Thyroid gland (tissue), 4 donors: Measurements from ENCODE around the gene MRPL4. TPM values are rescaled to one million over a fixed set of nuclear protein-coding genes. Genes with fewer than 3 reads are reported as not detected.

Source experiments
- DNase-seq, 2 donors: peaks; one replicate each; pipeline ENCODE4 v3.0.0-alpha.2; 2019
- H3K27ac ChIP-seq, 3 donors: fragments of 200-600 bp; sonication (generic); 1 replicate in 2 of 3; 2 replicates in 1 of 3; pipeline ENCODE4 v1.5.1; 2016 to 2019; ENCODE audit warnings: mild to moderate bottlenecking in 1 of 3, moderate library complexity in 1 of 3
- H3K27me3 ChIP-seq: fragments of 200-600 bp; sonication (generic); one replicate; pipeline ENCODE4 v1.5.1; 2019
- H3K36me3 ChIP-seq, 2 donors: fragments of 200-600 bp; sonication (generic); one replicate each; pipeline ENCODE4 v1.5.1; 2016 to 2019
- H3K4me1 ChIP-seq, 2 donors: fragments of 200-600 bp; sonication (generic); one replicate each; pipeline ENCODE4 v1.5.1; 2017 to 2019
- H3K4me3 ChIP-seq, 3 donors: fragments of 200-600 bp; sonication (generic); replicated peaks in 1 of 3; 1 replicate in 2 of 3; 2 replicates in 1 of 3; pipeline ENCODE4 v1.5.1; 2016; ENCODE audit warnings: mild to moderate bottlenecking in 1 of 3
- H3K9me3 ChIP-seq: fragments of 200-600 bp; sonication (generic); one replicate; pipeline ENCODE4 v1.5.1; 2017
- CTCF ChIP-seq, 6 experiments: fragments of 200-600 bp in 3 of 6; fragments of 450-650 bp in 3 of 6; sonication (generic) in 3 of 6; IDR thresholded peaks; one replicate each; pipeline ENCODE4 v1.5.1; 2016 to 2019; ENCODE audit warnings: antibody characterized with exemption in 6 of 6, mild to moderate bottlenecking in 2 of 6, inconsistent platforms in 1 of 6, moderate library complexity in 1 of 6
- POLR2A ChIP-seq, 2 donors: fragments of 450-650 bp; IDR thresholded peaks; one replicate each; pipeline ENCODE4 v1.6.1; 2017; ENCODE audit warnings: antibody characterized with exemption in 2 of 2, mild to moderate bottlenecking in 2 of 2, moderate library complexity in 1 of 2
- WGBS, 2 donors: methylation state at CpG; one replicate each; pipeline ENCODE4 v1.1.5; 2017; 5-methylcytosine and 5-hydroxymethylcytosine counted together
- intact Hi-C: fragments of 100-400 bp; cut with DNase I; formaldehyde crosslinking; loops from one replicate; pipeline ENCODE4 v1.15.1; 2023
- total RNA-seq, 4 donors: library from RNA; depleted of rRNA; stranded (reverse); fragments of >200 nt; gene quantifications; one replicate each; pipeline ENCODE4 v1.2.3, GENCODE V29; 2016

MRPL4 gene
- total RNA-seq, 4 donors from 2014 or later = 36.1 to 81.7 (median 54.9) TPM

DNA sequence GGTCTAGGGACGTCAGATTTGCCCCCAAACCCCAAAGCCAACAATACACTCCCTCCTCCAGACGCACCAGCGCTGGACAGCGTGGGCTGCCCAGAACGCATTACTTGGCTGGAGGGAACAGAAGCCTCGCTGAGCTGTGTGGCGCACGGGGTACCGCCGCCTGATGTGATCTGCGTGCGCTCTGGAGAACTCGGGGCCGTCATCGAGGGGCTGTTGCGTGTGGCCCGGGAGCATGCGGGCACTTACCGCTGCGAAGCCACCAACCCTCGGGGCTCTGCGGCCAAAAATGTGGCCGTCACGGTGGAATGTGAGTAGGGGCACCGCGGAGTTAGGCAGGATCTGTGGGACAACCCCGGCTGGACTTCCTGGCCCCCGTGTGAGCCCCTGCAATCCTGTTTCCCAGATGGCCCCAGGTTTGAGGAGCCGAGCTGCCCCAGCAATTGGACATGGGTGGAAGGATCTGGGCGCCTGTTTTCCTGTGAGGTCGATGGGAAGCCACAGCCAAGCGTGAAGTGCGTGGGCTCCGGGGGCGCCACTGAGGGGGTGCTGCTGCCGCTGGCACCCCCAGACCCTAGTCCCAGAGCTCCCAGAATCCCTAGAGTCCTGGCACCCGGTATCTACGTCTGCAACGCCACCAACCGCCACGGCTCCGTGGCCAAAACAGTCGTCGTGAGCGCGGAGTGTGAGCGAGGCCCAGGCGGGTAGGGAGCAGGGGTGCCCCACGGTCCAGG lies 41.8 kb downstream of the MRPL4 start:
- Histone ChIP-seq H3K27me3 (peaks cover 45% of the 10 kb centered on the region), H3K4me1 (peaks cover 29 to 69% of the 10 kb centered on the region in 2 donors), H3K36me3 (no peaks in the 10 kb centered on the region), H3K27ac (no peak overlapping the region), H3K9me3 (no peaks in the 10 kb centered on the region), H3K4me3 (no peak overlapping the region)
- no peak for DNase-seq
- TF ChIP-seq CTCF (IDR thresholded peaks at IDR 0.05) = no peak
- no peak for TF ChIP-seq POLR2A (IDR thresholded peaks at IDR 0.05)
- intact Hi-C loops = no loop called here
- 15 to 32% methylated on average over 15 to 17 of the region's 49 CpGs for WGBS, 2 donors

DNA sequence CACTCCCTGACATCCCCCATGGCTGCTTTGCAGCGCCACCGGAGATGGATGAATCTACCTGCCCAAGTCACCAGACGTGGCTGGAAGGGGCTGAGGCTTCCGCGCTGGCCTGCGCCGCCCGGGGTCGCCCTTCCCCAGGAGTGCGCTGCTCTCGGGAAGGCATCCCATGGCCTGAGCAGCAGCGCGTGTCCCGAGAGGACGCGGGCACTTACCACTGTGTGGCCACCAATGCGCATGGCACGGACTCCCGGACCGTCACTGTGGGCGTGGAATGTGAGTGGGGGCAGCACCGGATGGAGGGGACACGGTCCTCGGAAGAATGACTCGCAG lies 42.3 kb downstream of the MRPL4 start:
- Histone ChIP-seq H3K27ac (no peak overlapping the region), H3K9me3 (no peaks in the 10 kb centered on the region), H3K4me3 (no peak overlapping the region), H3K4me1 (peaks cover 25 to 64% of the 10 kb centered on the region in 2 donors), H3K36me3 (no peaks in the 10 kb centered on the region), H3K27me3 (peaks cover 40% of the 10 kb centered on the region)
- 9 to 33% methylated on average over 5 to 11 of the region's 25 CpGs for WGBS, 2 donors
- TF ChIP-seq CTCF (IDR thresholded peaks at IDR 0.05) (peak in 1 of 6 experiments; percentile 4), POLR2A (IDR thresholded peaks at IDR 0.05) (no peak)
- peak; percentile 60 to 70 for DNase-seq
- intact Hi-C loops = no loop called here

- TF ChIP-seq POLR2A (IDR thresholded peaks at IDR 0.05) (peak in 1 of 2 donors; percentile 6), CTCF (IDR thresholded peaks at IDR 0.05) (peak in 1 of 6 experiments; percentile 11)
- 1 to 7% methylated on average over 13 to 16 of the region's 48 CpGs for WGBS, 2 donors
- Histone ChIP-seq H3K4me3 (peak overlapping the region in 1 of 3 donors; percentile 27), H3K9me3 (no peaks in the 10 kb centered on the region), H3K27ac (no peak overlapping the region), H3K36me3 (no peaks in the 10 kb centered on the region), H3K27me3 (peaks cover 33% of the 10 kb centered on the region), H3K4me1 (peaks cover 17 to 54% of the 10 kb centered on the region in 2 donors)
- DNase-seq = peak; percentile 79 to 81
- intact Hi-C loops = no loop called here
These were observed 43.4 kb downstream of the MRPL4 start for GRCh38 chr19:10295305-10295846.

DNA sequence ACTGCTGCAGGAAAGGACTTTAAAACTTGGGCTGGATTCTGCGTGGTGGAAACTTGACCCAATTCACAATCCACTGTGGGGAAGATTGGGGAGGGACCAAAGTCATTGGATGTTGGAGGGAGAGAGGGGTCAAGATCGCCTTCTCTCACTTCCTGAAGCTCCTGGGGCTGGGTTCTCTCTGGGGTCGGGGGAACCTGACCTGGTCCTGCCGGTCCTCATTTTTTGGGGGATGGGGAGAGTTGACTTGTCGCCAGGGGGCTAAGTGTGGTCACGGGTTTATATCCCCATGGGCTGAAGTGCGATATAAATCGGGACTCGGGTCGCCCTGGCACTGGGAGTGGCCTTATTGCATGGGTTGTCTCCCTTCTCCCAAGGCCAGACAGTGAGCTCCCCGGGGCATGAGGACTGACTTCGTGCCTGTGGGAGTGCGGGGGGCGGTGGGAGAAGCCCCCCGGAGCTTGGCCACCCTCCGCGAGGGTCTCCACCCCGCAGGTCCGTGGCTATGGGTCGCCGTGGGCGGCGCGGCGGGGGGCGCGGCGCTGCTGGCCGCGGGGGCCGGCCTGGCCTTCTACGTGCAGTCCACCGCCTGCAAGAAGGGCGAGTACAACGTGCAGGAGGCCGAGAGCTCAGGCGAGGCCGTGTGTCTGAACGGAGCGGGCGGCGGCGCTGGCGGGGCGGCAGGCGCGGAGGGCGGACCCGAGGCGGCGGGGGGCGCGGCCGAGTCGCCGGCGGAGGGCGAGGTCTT lies 44.0 kb downstream of the MRPL4 start:
- Histone ChIP-seq H3K4me1 (peaks cover 15 to 47% of the 10 kb centered on the region in 2 donors), H3K36me3 (no peaks in the 10 kb centered on the region), H3K27me3 (peaks cover 28% of the 10 kb centered on the region), H3K9me3 (no peaks in the 10 kb centered on the region), H3K4me3 (peak overlapping the region in 1 of 3 donors; percentile 27), H3K27ac (no peak overlapping the region)
- intact Hi-C loops = no loop called here
- TF ChIP-seq POLR2A (IDR thresholded peaks at IDR 0.05) (no peak), CTCF (IDR thresholded peaks at IDR 0.05) (no peak)
- no peak for DNase-seq
- 7 to 13% methylated on average over 10 to 20 of the region's 58 CpGs for WGBS, 2 donors
